ENCODE measurements around the gene ABCG1.

ABCG1 gene

GRCh38 chr21:42222386-42222785 is 3.4 kb downstream of the ABCG1 start:
- TF ChIP-seq CTCF (IDR thresholded peaks at IDR 0.05): no peak
- no peak overlapping the region for H3K9ac ChIP-seq

GRCh38 chr21:42222821-42223390 is 4.0 kb downstream of the ABCG1 start:
- H3K79me2 ChIP-seq: peaks cover 3% of the 10 kb centered on the region
- H3K36me3 ChIP-seq (ENCODE audit: control insufficient read depth, insufficient read depth, low read length): no peaks in the 10 kb centered on the region
- no peak overlapping the region for H3K9ac ChIP-seq
- no peak overlapping the region for H2AFZ ChIP-seq
- H3K4me1 ChIP-seq: no peaks in the 10 kb centered on the region
- H3K27me3 ChIP-seq (ENCODE audit: control insufficient read depth, insufficient read depth, low read length): no peaks in the 10 kb centered on the region
- H3K27ac ChIP-seq: no peak overlapping the region
- H3K4me2 ChIP-seq (ENCODE audit: low read length): no peak overlapping the region
- no peak for TF ChIP-seq CTCF (IDR thresholded peaks at IDR 0.05)
- no peak overlapping the region for H3K4me3 ChIP-seq (ENCODE audit: low read depth, low read length)
- H3K9me3 ChIP-seq (ENCODE audit: control insufficient read depth, low read length): no peaks in the 10 kb centered on the region

More at GRCh38 chr21:42222386-42222785, 3.4 kb downstream of the ABCG1 start:
- no peak overlapping the region for H3K27ac ChIP-seq
- peaks cover 2% of the 10 kb centered on the region for H3K79me2 ChIP-seq
- no peak overlapping the region for H3K4me2 ChIP-seq (ENCODE audit: low read length)
- H3K9me3 ChIP-seq (ENCODE audit: control insufficient read depth, low read length): no peaks in the 10 kb centered on the region
- H3K27me3 ChIP-seq (ENCODE audit: control insufficient read depth, insufficient read depth, low read length): no peaks in the 10 kb centered on the region
- H2AFZ ChIP-seq: no peak overlapping the region
- no peaks in the 10 kb centered on the region for H3K36me3 ChIP-seq (ENCODE audit: control insufficient read depth, insufficient read depth, low read length)
- no peak overlapping the region for H3K4me3 ChIP-seq (ENCODE audit: low read depth, low read length)
- no peaks in the 10 kb centered on the region for H3K4me1 ChIP-seq

GRCh38 chr21:42223826-42224575 is 5.1 kb downstream of the ABCG1 start:
- no peak for TF ChIP-seq CTCF (IDR thresholded peaks at IDR 0.05)
- Histone ChIP-seq H3K4me3 (ENCODE audit: low read depth, low read length) (no peak overlapping the region), H3K9ac (no peak overlapping the region), H3K27me3 (ENCODE audit: control insufficient read depth, insufficient read depth, low read length) (no peaks in the 10 kb centered on the region), H2AFZ (no peak overlapping the region), H3K9me3 (ENCODE audit: control insufficient read depth, low read length) (no peaks in the 10 kb centered on the region), H3K4me1 (no peaks in the 10 kb centered on the region), H3K79me2 (peaks cover 4% of the 10 kb centered on the region), H3K4me2 (ENCODE audit: low read length) (no peak overlapping the region), H3K36me3 (ENCODE audit: control insufficient read depth, insufficient read depth, low read length) (no peaks in the 10 kb centered on the region), H3K27ac (no peak overlapping the region)

GRCh38 chr21:42225042-42225441 is 6.1 kb downstream of the ABCG1 start:
- no peak overlapping the region for H2AFZ ChIP-seq
- H3K4me2 ChIP-seq (ENCODE audit: low read length): no peak overlapping the region
- no peak overlapping the region for H3K4me3 ChIP-seq (ENCODE audit: low read depth, low read length)
- H3K9ac ChIP-seq: no peak overlapping the region
- no peak for TF ChIP-seq CTCF (IDR thresholded peaks at IDR 0.05)
- no peaks in the 10 kb centered on the region for H3K9me3 ChIP-seq (ENCODE audit: control insufficient read depth, low read length)
- H3K27me3 ChIP-seq (ENCODE audit: control insufficient read depth, insufficient read depth, low read length): no peaks in the 10 kb centered on the region
- H3K27ac ChIP-seq: no peak overlapping the region
- H3K36me3 ChIP-seq (ENCODE audit: control insufficient read depth, insufficient read depth, low read length): no peaks in the 10 kb centered on the region
- H3K79me2 ChIP-seq: peaks cover 4% of the 10 kb centered on the region
- no peaks in the 10 kb centered on the region for H3K4me1 ChIP-seq

Measured in parathyroid adenoma (tissue), 2 donors.